Islet precursor cell (in vitro differentiated cells): Measurements from ENCODE around the gene MOB3B.
A peak's percentile ranks its signal among the peaks of the same experiment; 100 is the strongest.
"Not testable (repeated sequence)": the region's sequence is repeated elsewhere in the genome, so short reads cannot be mapped to it uniquely, and the experiment has no call there.

ENCODE experiments used
- DNase-seq: peaks from one replicate; pipeline ENCODE4 v3.0.0-alpha.2; 2018

The MOB3B gene

GRCh38 chr9:27441741-27442070 lies 87.9 kb downstream of the MOB3B start:
- DNase-seq: no peak

DNA sequence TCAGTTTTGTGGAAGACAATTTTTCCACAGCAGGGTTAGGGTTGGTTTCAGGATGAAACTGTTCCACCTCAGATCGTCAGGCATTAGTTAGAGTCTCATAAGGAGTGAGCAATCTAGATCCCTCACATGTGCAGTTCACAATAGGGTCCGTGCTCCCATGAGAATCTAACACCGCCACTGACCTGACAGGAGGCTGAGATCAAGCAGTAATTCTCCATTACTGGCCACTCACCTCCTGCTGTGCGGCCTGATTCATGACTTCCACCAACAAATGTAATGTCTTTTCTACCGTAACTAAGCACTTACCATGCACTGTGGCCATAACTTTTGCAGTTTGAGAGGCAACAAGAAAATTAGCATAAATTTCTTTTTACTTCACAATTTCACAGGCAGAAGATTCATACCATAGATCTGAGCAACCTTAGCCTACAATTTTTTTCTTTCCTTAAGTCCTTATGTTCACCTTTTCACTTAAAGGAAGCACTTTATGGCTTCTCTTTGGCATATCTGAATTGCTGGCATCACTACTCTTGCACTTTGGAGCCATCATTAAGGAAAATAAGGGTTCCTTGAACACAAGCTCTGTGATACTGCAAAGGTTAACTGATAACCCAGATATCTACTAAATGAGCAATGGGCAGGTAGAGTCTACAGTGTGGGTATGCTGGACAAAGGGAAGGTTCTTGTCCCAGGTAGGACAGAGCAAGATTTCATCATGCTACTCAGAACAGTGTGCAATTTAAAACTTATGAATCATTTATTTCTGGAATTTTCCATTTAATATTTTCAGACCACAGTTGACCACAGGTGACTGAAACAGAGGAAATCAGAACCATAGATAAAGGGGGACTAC lies 88.5 kb downstream of the MOB3B start:
- DNase-seq: no peak

DNA sequence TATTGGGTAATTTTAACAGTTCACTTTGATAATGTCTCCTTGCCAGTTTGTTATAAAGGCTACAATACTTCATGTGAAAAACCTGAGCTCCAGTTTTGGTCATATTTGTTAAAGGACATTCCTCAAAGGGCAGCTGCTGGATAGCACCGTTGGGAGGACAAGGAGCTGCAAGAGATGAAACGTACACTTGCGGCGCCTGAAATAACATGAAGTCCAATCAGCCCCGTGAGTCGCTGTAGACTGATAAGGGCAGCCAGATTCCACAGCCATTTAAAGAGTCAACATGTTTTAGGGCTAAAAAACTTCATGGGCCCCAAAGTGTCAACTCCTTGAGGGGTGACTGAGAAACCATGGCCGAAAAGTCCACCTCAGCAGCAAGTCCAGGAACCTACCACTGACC lies 91.1 kb downstream of the MOB3B start:
- DNase-seq: no peak

DNA sequence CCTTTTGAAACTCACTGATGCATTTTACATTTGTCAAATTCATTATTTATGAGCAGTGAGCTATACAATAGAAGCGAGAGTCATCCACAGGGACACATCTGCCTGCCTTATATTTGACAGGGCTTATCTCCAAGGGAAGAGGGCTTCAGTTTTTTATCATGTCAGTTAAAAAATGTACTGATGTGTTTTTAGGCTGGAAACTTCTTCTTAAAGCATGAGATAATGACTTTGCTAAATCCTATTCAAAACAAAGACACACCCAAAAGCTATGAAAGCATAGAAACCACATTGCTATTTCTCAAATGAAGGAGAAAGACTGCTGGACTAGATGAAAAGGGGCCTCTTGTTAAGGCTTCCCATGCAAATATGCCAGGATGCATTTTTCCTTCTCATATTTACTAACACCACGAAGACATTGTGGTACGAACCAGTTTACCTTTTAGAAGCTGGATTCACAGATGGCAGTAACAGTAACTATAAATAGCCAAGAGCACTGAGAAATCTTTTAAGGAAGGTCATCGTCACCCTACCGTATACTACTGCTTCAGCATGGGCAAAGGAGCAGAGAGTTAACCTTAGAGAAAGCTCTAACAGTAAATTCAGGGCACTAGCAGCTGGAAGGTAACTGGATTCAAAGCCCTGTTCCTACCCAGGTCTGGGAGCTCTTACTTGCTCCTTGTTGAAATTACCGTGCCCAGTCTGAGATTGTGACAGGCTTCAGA lies 91.8 kb downstream of the MOB3B start:
- no peak for DNase-seq

- no peak for DNase-seq
Observed at GRCh38 chr9:27436234-27436633, 93.4 kb downstream of the MOB3B start.

- no peak for DNase-seq
Observed at GRCh38 chr9:27433631-27434325, 95.8 kb downstream of the MOB3B start.

DNA sequence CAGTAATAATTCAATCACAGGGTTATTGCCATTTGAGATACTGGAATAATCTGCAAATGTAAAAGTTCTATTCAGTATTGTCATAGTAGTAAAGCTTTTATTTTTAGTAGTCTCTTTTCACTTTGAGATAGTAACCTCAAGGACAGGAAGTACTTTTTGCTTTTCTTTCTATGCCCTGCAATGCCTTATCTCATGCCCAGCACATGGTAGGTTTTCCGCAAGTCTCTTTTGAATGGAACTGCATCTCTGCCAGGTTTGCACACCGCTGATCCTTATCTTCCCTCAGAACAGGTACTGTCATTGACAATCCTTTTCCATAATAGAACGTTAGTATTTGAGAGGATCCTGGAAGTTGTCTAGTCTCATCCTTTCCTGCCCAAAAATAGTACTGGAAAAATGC lies 97.3 kb downstream of the MOB3B start:
- DNase-seq: no peak

GRCh38 chr9:27431543-27432147 lies 98.0 kb downstream of the MOB3B start:
- no peak for DNase-seq

DNA sequence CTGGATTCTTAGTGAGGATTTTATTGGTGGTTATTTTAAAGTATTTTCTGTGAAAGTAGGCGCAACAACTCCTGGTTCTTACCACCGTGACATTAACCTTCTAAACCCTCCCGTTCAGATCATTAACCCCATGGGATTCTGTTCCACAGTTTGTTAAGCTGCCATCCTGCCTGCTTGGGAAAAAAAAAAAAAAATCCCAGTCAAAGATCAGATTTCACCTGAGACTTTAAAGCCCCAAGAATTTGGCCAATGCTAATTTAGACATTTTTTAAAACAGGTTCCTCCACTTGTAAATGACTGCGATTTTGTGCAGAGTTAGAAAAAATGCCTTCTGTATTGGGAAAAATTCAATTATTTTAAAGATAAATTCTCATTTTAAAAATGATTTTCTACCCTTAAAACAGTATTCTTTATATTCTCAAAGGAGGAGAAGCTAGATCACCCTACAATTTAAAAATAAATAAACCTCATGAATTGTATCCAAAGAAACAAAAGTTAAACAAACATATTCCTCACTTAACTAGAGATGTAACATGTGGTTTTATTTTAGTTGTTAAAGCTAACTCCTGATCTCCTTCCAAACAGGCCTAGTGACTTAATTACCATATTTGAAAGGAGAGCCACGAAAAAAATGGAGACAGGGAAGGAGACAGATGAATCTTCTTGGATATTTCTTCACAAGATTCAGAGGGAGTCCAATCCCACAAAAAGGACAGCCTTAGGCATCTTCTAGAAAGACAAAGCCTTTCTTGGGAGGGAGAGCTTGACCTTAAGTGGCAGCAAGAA lies 98.7 kb downstream of the MOB3B start:
- DNase-seq: no peak

DNA sequence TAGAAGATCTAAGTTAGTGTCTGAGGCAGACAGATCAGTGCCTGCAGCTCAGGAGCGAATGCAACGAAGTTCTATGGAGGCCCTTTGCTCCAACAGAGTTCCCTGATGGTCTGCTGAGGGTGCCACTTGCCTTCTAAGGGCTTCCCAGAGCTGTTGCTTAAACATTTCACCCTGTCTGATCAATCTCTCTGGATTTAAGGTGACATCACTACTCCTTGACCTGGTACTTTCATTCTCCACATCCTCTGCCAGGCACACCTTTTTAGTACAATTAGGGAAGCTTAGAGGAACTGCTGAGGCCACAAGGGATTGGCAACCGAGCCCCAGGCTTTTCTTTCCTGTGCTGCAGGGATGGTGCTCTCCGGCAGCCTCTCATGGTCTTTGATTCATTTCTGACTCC lies 99.7 kb downstream of the MOB3B start:
- no peak for DNase-seq

DNA sequence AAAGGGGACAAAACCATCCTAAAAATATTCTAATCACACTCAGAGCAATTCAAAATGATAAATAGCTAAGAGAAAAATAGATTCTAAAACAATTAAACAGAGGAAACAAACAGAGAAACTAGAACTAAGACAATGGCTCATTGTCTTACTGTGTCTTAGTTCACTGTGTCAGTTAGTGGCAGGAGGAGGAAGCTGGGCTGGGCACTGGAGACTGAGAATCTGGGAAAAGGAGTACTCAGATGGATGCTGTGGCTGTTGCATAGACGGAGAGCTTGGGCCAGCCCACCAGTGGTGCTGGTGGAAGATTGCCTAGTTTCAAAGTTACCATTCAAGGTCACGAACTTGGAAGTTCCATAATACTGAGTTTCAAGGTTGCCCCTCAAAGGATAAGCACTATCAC lies 100.2 kb downstream of the MOB3B start:
- no peak for DNase-seq

- no peak for DNase-seq
Observed at GRCh38 chr9:27428551-27428950, 101.1 kb downstream of the MOB3B start.

- peak; percentile 96 for DNase-seq
Observed at GRCh38 chr9:27427272-27427643, 102.4 kb downstream of the MOB3B start.

- peak; percentile 91 for DNase-seq
Observed at GRCh38 chr9:27426511-27427271, 102.9 kb downstream of the MOB3B start.

DNA sequence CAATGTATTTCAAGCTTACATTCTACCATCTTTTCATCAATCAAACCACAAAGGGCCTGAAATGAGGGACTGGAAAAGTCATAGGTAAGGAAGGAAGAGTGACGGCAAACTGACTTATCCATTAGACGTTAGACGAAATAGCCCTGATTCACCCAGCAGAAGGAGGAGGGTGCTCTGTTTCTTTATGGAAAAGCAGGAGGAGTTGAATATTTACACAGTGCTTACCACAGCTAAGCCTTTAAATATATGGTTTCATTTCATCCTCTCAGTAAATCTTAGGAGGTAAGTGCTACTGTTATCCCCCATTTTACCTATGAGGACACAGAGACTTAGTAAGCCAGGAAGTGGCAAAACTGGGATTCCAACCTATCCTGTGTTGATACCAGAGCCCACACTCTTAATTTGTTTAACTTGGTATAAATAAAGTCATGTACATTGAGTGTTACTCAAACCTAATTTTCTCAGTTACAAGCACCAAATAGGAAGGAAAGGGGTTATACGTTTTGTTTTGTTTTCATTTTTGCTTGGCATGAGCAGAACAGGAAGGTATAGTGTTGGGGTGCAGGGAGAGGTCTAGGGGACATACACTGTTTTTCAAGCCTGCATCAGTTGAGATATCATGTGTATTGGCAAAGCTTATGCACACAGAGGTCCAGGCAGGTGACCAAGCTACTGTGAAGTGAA lies 103.6 kb downstream of the MOB3B start:
- no peak for DNase-seq

GRCh38 chr9:27423915-27424710 lies 105.5 kb downstream of the MOB3B start:
- DNase-seq: no peak

DNA sequence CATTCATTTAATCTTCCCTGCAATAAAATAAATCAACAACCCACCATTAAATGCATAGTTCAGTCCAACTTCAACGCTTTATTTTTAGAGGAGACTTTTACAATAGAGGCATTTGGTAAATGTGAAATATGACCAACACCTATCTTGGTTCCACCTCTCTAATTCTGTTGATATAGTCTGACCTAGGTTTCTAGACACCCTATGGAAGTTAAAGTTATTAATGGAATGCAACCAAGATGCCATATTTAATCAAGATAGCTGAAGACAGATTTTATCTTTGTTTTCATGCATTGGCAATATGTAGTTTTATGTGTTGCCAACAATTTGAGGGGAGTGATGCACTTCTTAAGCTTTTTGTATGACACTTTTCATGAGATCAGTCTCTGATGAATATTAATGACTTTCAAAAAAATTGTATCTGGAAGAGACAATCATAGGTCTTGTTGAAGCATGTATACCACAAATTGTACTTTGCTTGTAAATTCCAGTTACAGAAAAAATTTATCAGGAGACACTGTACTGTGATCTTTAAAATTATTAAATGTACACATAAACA lies 107.3 kb downstream of the MOB3B start:
- no peak for DNase-seq

DNA sequence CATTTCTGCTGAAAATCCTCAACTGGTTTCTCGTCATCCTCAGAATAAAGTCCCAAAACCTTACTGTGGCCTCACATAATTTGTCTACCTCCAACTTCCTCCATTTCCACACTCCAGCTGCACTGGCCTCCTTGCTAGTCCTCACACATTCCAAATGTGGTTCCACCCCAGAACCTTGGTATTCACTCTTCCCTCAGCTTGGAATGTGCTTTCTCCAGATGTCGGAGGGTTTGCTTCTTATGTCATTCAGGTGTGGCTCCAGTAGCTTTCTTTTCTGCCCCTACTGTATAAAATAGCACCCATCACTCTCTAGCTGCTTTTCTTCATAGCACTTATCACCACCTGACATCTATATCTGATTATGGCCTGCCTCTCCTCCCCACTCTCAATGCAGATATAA lies 108.0 kb downstream of the MOB3B start:
- DNase-seq: peak; percentile 85

DNA sequence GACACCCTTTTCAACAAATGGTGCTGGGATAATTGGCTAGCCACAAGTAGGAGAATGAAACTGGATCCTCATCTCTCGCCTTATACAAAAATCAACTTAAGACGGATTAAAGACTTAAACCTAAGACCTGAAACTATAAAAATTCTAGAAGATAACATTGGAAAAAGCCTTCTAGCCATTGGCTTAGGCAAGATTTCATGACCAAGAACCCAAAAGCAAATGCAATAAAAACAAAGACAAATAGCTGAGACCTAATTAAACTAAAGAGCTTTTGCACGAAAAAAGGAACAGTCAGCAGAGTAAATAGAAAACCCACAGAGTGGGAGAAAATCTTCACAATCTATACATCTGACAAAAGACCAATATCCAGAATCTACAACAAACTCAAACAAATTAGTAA lies 110.1 kb downstream of the MOB3B start:
- DNase-seq: not testable (repeated sequence)

DNA sequence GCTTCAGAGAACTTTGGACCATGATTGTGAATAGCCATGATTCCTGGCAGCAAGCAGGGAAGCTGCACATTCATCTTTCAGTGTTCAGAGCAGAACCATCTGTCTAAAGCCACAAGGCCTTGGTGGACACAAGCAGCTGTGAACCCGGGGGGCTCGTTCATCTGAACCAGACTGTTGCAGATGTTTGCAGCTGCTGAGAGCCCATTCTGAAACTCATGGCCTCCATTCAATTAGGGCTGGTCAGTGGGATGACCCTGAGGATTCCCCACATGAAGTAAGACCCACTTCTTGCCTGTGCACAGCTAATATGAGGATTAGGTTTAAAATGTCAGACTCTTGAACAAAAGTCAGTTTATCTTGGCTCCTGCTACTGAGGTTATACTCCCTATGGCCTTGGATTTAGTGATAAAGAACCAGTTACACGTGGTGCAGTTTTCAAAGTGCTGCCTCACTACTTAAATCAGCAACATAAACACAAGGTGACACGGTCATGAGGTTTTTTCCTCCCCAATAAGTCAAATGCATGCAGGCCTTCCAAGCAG lies 115.3 kb downstream of the MOB3B start:
- DNase-seq: no peak
